Stomach (tissue), 9 donors: ENCODE results near the gene GREM2. TPM values are rescaled to one million over a fixed set of nuclear protein-coding genes. Genes with fewer than 3 reads are reported as not detected.

ENCODE experiments used
- DNase-seq, 2 donors: peaks; one replicate each; pipeline versions ENCODE4 v3.0.0 to v3.0.0-alpha.2; 2013 to 2019
- H3K27ac ChIP-seq, 5 donors: fragments of 200-600 bp in 4 of 5; sonication (generic) in 4 of 5; one replicate each; pipeline ENCODE4 v1.5.1; 2013 to 2019; ENCODE audit warnings: mild to moderate bottlenecking in 1 of 5, moderate library complexity in 1 of 5
- H3K27me3 ChIP-seq, 3 donors: fragments of 200-600 bp; sonication (generic); one replicate each; pipeline ENCODE4 v1.5.1; 2017 to 2019; ENCODE audit warnings: mixed run types in 1 of 3
- H3K36me3 ChIP-seq, 4 donors: fragments of 200-600 bp; sonication (generic); 1 replicate in 3 of 4; 2 replicates in 1 of 4; pipeline ENCODE4 v1.5.1; 2016 to 2019
- H3K4me1 ChIP-seq, 4 donors: fragments of 200-600 bp; sonication (generic); one replicate each; pipeline ENCODE4 v1.5.1; 2016 to 2019
- H3K4me3 ChIP-seq, 4 donors: fragments of 200-600 bp; sonication (generic) in 3 of 4; one replicate each; pipeline ENCODE4 v1.5.1; 2016 to 2019; ENCODE audit warnings: mild to moderate bottlenecking in 1 of 4
- H3K9me3 ChIP-seq, 4 donors: fragments of 200-600 bp; sonication (generic); one replicate each; pipeline ENCODE4 v1.5.1; 2016 to 2019
- EP300 ChIP-seq: sonication (generic); formaldehyde crosslinking; IDR thresholded peaks from one replicate; pipeline ENCODE4 v1.6.1; 2017; ENCODE audit warnings: antibody characterized with exemption
- POLR2A ChIP-seq, 4 donors: fragments of 450-650 bp; IDR thresholded peaks; one replicate each; pipeline ENCODE4 v1.6.1; 2016; ENCODE audit warnings: antibody characterized with exemption in 4 of 4, control low read depth in 2 of 4, mild to moderate bottlenecking in 1 of 4, moderate library complexity in 1 of 4
- POLR2AphosphoS5 ChIP-seq, 3 donors: sonication (generic); formaldehyde crosslinking; IDR thresholded peaks; one replicate each; pipeline ENCODE4 v1.6.1; 2016; ENCODE audit warnings: antibody characterized with exemption in 3 of 3
- WGBS, 5 donors: extraction: QIAGEN DNeasy Blood & Tissue Kit in 3 of 5; methylation state at CpG; one replicate each; pipeline versions ENCODE4 v1.1.5 to v1.1.7; 2013 to 2018; 5-methylcytosine and 5-hydroxymethylcytosine counted together
- intact Hi-C: fragments of 100-400 bp; cut with DNase I; formaldehyde crosslinking; loops from one replicate; pipeline ENCODE4 v1.15.1; 2023; ENCODE audit warnings: low total_unique reads
- polyA plus RNA-seq, 3 donors: library from polyadenylated mRNA; stranded (reverse); fragments of 200-250 nt; gene quantifications; one replicate each; pipeline ENCODE4 v1.2.3, GENCODE V29; 2013
- total RNA-seq, 5 donors: library from RNA; depleted of rRNA; stranded (reverse); fragments of >200 nt; gene quantifications; one replicate each; pipeline versions ENCODE4 v1.1.0 to v1.2.3, GENCODE V29; 2014 to 2016
- TF ChIP-seq, protein P1 (sequence below), 7 experiments: fragments of 450-650 bp in 4 of 7; fragments of 200-600 bp in 3 of 7; sonication (generic) in 3 of 7; IDR thresholded peaks; one replicate each; pipeline ENCODE4 v1.5.1; 2016 to 2019; ENCODE audit warnings: antibody characterized with exemption in 7 of 7, control low read depth in 2 of 7, mild to moderate bottlenecking in 1 of 7
- donor health status: healthy with polysubstance abuse.
- donor health status: Bipolar disorder and iron deficiency.
- donor health status: healthy.

Gene GREM2
- total and polyA plus RNA-seq, 8 donors, result 0.45 to 10.5 (median 2.4) TPM; not detected in 1

DNA sequence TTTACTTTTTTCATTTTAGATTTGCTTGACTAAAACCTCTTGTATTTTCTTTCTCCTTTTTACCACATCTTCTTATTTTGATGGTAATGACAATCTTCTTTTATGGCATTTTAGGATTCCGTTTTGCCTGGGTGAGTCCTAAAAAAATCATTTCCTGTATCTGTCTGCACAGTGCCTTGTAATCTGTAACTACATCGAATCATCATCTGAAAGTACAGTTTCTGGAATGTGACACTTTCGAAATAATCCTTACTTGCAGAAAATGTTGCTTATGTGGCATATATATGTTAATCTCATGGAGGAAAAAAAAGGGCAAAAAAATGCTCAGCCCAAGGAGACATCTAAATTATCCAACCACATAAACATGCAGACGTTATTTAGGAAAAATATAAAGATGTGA, 29.0 kb downstream of the GREM2 start:
- 69 to 81% (median 76%) methylated on average over 4 of the region's 4 CpGs for WGBS, 5 donors
- Histone ChIP-seq H3K27me3 (no peaks in the 10 kb centered on the region), H3K9me3 (no peaks in the 10 kb centered on the region), H3K27ac (no peak overlapping the region), H3K4me1 (no peaks in the 10 kb centered on the region), H3K36me3 (no peaks in the 10 kb centered on the region), H3K4me3 (no peak overlapping the region)
- intact Hi-C loops, result no loop called here
- no peak for DNase-seq
- TF ChIP-seq, protein P1, sequence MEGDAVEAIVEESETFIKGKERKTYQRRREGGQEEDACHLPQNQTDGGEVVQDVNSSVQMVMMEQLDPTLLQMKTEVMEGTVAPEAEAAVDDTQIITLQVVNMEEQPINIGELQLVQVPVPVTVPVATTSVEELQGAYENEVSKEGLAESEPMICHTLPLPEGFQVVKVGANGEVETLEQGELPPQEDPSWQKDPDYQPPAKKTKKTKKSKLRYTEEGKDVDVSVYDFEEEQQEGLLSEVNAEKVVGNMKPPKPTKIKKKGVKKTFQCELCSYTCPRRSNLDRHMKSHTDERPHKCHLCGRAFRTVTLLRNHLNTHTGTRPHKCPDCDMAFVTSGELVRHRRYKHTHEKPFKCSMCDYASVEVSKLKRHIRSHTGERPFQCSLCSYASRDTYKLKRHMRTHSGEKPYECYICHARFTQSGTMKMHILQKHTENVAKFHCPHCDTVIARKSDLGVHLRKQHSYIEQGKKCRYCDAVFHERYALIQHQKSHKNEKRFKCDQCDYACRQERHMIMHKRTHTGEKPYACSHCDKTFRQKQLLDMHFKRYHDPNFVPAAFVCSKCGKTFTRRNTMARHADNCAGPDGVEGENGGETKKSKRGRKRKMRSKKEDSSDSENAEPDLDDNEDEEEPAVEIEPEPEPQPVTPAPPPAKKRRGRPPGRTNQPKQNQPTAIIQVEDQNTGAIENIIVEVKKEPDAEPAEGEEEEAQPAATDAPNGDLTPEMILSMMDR (IDR thresholded peaks at IDR 0.05), result no peak

- H3K27me3 ChIP-seq, result no peaks in the 10 kb centered on the region
- DNase-seq, result no peak
- no peaks in the 10 kb centered on the region for H3K36me3 ChIP-seq
- no peaks in the 10 kb centered on the region for H3K9me3 ChIP-seq
- H3K4me1 ChIP-seq, result no peaks in the 10 kb centered on the region
- H3K27ac ChIP-seq, result no peak overlapping the region
- WGBS, 5 donors, result 79 to 90% (median 84%) methylated on average over 4 of the region's 4 CpGs
- intact Hi-C loops, result no loop called here
- TF ChIP-seq, protein P1 (IDR thresholded peaks at IDR 0.05), result no peak
- no peak for TF ChIP-seq EP300
- no peak for TF ChIP-seq POLR2A (IDR thresholded peaks at IDR 0.05)
- no peak for TF ChIP-seq POLR2AphosphoS5 (IDR thresholded peaks at IDR 0.05)
- no peak overlapping the region for H3K4me3 ChIP-seq
Measured at GRCh38 chr1:240579511-240579910, 32.4 kb downstream of the GREM2 start.

GRCh38 chr1:240577095-240577494, 34.9 kb downstream of the GREM2 start:
- H3K27ac ChIP-seq, result no peak overlapping the region
- H3K9me3 ChIP-seq, result no peaks in the 10 kb centered on the region
- H3K4me1 ChIP-seq, result no peaks in the 10 kb centered on the region
- H3K4me3 ChIP-seq, result no peak overlapping the region
- TF ChIP-seq POLR2A (IDR thresholded peaks at IDR 0.05) (no peak), POLR2AphosphoS5 (IDR thresholded peaks at IDR 0.05) (no peak), EP300 (no peak)
- TF ChIP-seq, protein P1 (IDR thresholded peaks at IDR 0.05), result no peak
- H3K36me3 ChIP-seq, result no peaks in the 10 kb centered on the region
- intact Hi-C loops, result no loop called here
- no peaks in the 10 kb centered on the region for H3K27me3 ChIP-seq
- WGBS, 5 donors, result 68 to 89% (median 78%) methylated on average over 5 of the region's 5 CpGs
- DNase-seq, result no peak

- Histone ChIP-seq H3K9me3 (no peaks in the 10 kb centered on the region), H3K36me3 (no peaks in the 10 kb centered on the region), H3K4me3 (peak overlapping the region in 2 of 4 donors; percentile 11 to 20), H3K4me1 (no peaks in the 10 kb centered on the region), H3K27ac (peak overlapping the region in 1 of 5 donors; percentile 46), H3K27me3 (no peaks in the 10 kb centered on the region)
- 42 to 62% (median 58%) methylated on average over 9 of the region's 9 CpGs for WGBS, 5 donors
- peak in 1 of 2 donors; percentile 19 for DNase-seq
- TF ChIP-seq POLR2AphosphoS5 (IDR thresholded peaks at IDR 0.05), result no peak
- TF ChIP-seq POLR2A (IDR thresholded peaks at IDR 0.05), result no peak
- no peak for TF ChIP-seq EP300
- TF ChIP-seq, protein P1 (IDR thresholded peaks at IDR 0.05), result no peak
- intact Hi-C loops, result no loop called here
Measured at GRCh38 chr1:240575981-240576662, 35.8 kb downstream of the GREM2 start.
